Muscle layer of colon (tissue), 2 donors: ENCODE data around the gene FARP1.
A peak's percentile ranks its signal among the peaks of the same experiment; 100 is the strongest.

Experiments
- H3K27ac ChIP-seq: one replicate; pipeline ENCODE4 v1.7.0; 2013; ENCODE audit warnings: low read depth, mild to moderate bottlenecking, low read length, moderate library complexity
- H3K27me3 ChIP-seq, 2 donors: one replicate each; pipeline ENCODE4 v1.7.0; 2013; ENCODE audit warnings: low read length in 2 of 2, mild to moderate bottlenecking in 2 of 2; ENCODE audit not compliant: insufficient read depth in 2 of 2, control insufficient read depth in 1 of 2
- H3K36me3 ChIP-seq: one replicate; pipeline ENCODE4 v1.7.0; 2013; ENCODE audit warnings: mild to moderate bottlenecking, low read length; ENCODE audit not compliant: insufficient read depth
- H3K4me1 ChIP-seq: one replicate; pipeline ENCODE4 v1.7.0; 2013; ENCODE audit warnings: mild to moderate bottlenecking, low read length; ENCODE audit not compliant: insufficient read depth
- H3K4me3 ChIP-seq, 2 donors: one replicate each; pipeline ENCODE4 v1.7.0; 2013; ENCODE audit warnings: low read length in 2 of 2, low read depth in 1 of 2, mild to moderate bottlenecking in 1 of 2, moderate library complexity in 1 of 2
- H3K9ac ChIP-seq: one replicate; pipeline ENCODE4 v1.7.0; 2013; ENCODE audit warnings: low read length
- H3K9me3 ChIP-seq: one replicate; pipeline ENCODE4 v1.7.0; 2013; ENCODE audit warnings: mild to moderate bottlenecking, low read length
- donor health status: abdominal sarcoma.
- donor health status: Adenocarcinoma of cecum.

Gene FARP1

GRCh38 chr13:98320561-98321105, 177.7 kb downstream of the FARP1 start:
- Histone ChIP-seq H3K27me3 (no peaks in the 10 kb centered on the region), H3K27ac (no peak overlapping the region), H3K9me3 (no peaks in the 10 kb centered on the region), H3K4me1 (peaks cover 11% of the 10 kb centered on the region), H3K36me3 (no peaks in the 10 kb centered on the region), H3K4me3 (no peak overlapping the region), H3K9ac (no peak overlapping the region)

GRCh38 chr13:98321395-98321794, 178.5 kb downstream of the FARP1 start:
- no peaks in the 10 kb centered on the region for H3K27me3 ChIP-seq
- H3K9me3 ChIP-seq, result no peaks in the 10 kb centered on the region
- H3K36me3 ChIP-seq, result no peaks in the 10 kb centered on the region
- no peak overlapping the region for H3K27ac ChIP-seq
- no peak overlapping the region for H3K4me3 ChIP-seq
- H3K4me1 ChIP-seq, result peaks cover 6% of the 10 kb centered on the region
- H3K9ac ChIP-seq, result no peak overlapping the region

GRCh38 chr13:98322091-98322718, 179.3 kb downstream of the FARP1 start:
- no peaks in the 10 kb centered on the region for H3K27me3 ChIP-seq
- no peak overlapping the region for H3K27ac ChIP-seq
- no peaks in the 10 kb centered on the region for H3K9me3 ChIP-seq
- no peak overlapping the region for H3K4me3 ChIP-seq
- H3K4me1 ChIP-seq, result peaks cover 9% of the 10 kb centered on the region
- H3K36me3 ChIP-seq, result no peaks in the 10 kb centered on the region
- no peak overlapping the region for H3K9ac ChIP-seq

- no peak overlapping the region for H3K4me3 ChIP-seq
- peaks cover 21% of the 10 kb centered on the region for H3K4me1 ChIP-seq
- no peak overlapping the region for H3K9ac ChIP-seq
- no peaks in the 10 kb centered on the region for H3K36me3 ChIP-seq
- H3K9me3 ChIP-seq, result no peaks in the 10 kb centered on the region
- H3K27me3 ChIP-seq, result no peaks in the 10 kb centered on the region
- no peak overlapping the region for H3K27ac ChIP-seq
Measured at GRCh38 chr13:98324105-98324504, 181.2 kb downstream of the FARP1 start.

GRCh38 chr13:98325724-98326123, 182.8 kb downstream of the FARP1 start:
- Histone ChIP-seq H3K27me3 (no peaks in the 10 kb centered on the region), H3K4me3 (no peak overlapping the region), H3K4me1 (peaks cover 16% of the 10 kb centered on the region), H3K9ac (no peak overlapping the region), H3K9me3 (no peaks in the 10 kb centered on the region), H3K36me3 (no peaks in the 10 kb centered on the region), H3K27ac (no peak overlapping the region)

- H3K27me3 ChIP-seq, result no peaks in the 10 kb centered on the region
- no peak overlapping the region for H3K27ac ChIP-seq
- no peak overlapping the region for H3K9ac ChIP-seq
- H3K4me3 ChIP-seq, result no peak overlapping the region
- no peaks in the 10 kb centered on the region for H3K36me3 ChIP-seq
- H3K9me3 ChIP-seq, result no peaks in the 10 kb centered on the region
- peaks cover 15% of the 10 kb centered on the region for H3K4me1 ChIP-seq
Measured at GRCh38 chr13:98326291-98326690, 183.4 kb downstream of the FARP1 start.

- Histone ChIP-seq H3K27ac (peak overlapping the region; percentile 7), H3K4me3 (peak overlapping the region in 1 of 2 donors; percentile 36), H3K27me3 (no peaks in the 10 kb centered on the region), H3K36me3 (no peaks in the 10 kb centered on the region), H3K9me3 (no peaks in the 10 kb centered on the region), H3K4me1 (peaks cover 15% of the 10 kb centered on the region), H3K9ac (no peak overlapping the region)
Measured at GRCh38 chr13:98327371-98328270, 184.7 kb downstream of the FARP1 start.

- Histone ChIP-seq H3K27me3 (no peaks in the 10 kb centered on the region), H3K9me3 (no peaks in the 10 kb centered on the region), H3K4me3 (no peak overlapping the region), H3K9ac (no peak overlapping the region), H3K36me3 (no peaks in the 10 kb centered on the region), H3K4me1 (peaks cover 15% of the 10 kb centered on the region), H3K27ac (no peak overlapping the region)
Measured at GRCh38 chr13:98328511-98328910, 185.6 kb downstream of the FARP1 start.

- Histone ChIP-seq H3K9me3 (no peaks in the 10 kb centered on the region), H3K36me3 (no peaks in the 10 kb centered on the region), H3K27me3 (no peaks in the 10 kb centered on the region), H3K4me3 (no peak overlapping the region), H3K27ac (no peak overlapping the region), H3K4me1 (peaks cover 12% of the 10 kb centered on the region), H3K9ac (no peak overlapping the region)
Measured at GRCh38 chr13:98332222-98332621, 189.3 kb downstream of the FARP1 start.

GRCh38 chr13:98332691-98333090, 189.8 kb downstream of the FARP1 start:
- Histone ChIP-seq H3K4me1 (peaks cover 9% of the 10 kb centered on the region), H3K27me3 (no peaks in the 10 kb centered on the region), H3K9ac (no peak overlapping the region), H3K27ac (no peak overlapping the region), H3K36me3 (no peaks in the 10 kb centered on the region), H3K9me3 (no peaks in the 10 kb centered on the region), H3K4me3 (no peak overlapping the region)

GRCh38 chr13:98333486-98333885, 190.6 kb downstream of the FARP1 start:
- no peak overlapping the region for H3K27ac ChIP-seq
- H3K4me1 ChIP-seq, result peaks cover 4% of the 10 kb centered on the region
- H3K4me3 ChIP-seq, result no peak overlapping the region
- no peaks in the 10 kb centered on the region for H3K27me3 ChIP-seq
- H3K36me3 ChIP-seq, result no peaks in the 10 kb centered on the region
- no peak overlapping the region for H3K9ac ChIP-seq
- H3K9me3 ChIP-seq, result no peaks in the 10 kb centered on the region
